Measurements from ENCODE around the gene KLF2.
A peak's percentile ranks its signal among the peaks of the same experiment; 100 is the strongest.

DNA sequence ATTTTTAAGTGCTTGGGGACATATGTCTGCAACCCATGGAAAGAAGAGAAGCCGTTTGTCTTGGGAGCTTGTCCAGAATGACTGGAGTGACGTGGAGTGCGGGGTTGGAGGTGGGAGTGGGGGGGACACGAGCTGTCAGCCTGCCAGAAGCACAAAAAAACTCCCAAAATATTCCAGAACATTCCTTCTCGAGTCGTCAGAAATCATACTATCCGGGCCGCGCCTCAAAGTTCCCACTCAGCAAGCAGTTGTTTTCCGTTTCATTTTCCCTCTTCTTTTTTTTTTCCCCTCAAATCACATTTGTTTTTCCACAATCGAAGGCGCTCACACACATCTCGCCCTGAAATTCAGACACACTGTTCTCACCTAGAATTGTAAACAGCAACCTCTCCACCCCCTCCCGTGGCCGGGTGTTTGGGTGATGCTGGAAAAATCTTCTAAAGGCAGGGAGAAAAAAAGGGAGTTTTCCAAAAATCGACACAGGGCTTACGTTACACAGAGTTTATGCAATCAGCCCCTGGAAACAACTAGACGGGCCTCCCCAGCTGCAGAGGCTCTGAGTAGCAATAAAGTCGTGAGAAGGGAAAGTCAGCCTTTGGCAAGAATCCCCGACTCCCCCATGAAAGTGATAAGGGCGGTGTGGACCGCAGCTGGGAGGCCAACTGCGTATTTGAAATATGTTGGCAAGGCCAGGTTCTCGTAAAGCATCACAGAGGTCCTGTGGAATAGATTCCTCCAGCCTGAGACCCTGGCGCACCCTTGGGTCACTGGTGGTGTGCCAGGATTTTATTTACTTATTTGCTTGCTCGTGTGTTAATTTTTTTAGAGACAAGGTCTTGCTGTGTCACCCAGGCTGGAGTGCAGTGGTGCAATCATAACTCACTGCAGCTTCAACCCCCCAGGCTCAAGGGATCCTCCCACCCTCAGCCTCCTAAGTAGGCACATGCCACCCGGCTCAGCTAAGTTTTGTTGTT lies 31.2 kb upstream of the KLF2 start:
- TF ChIP-seq EP300 (IDR thresholded peaks at IDR 0.05) (peak in 1 of 4 donors; percentile 4), POLR2A (IDR thresholded peaks at IDR 0.05) (no peak), POLR2AphosphoS5 (IDR thresholded peaks at IDR 0.05) (peak; percentile 54 to 73 (median 62))
- TF ChIP-seq, protein P1, sequence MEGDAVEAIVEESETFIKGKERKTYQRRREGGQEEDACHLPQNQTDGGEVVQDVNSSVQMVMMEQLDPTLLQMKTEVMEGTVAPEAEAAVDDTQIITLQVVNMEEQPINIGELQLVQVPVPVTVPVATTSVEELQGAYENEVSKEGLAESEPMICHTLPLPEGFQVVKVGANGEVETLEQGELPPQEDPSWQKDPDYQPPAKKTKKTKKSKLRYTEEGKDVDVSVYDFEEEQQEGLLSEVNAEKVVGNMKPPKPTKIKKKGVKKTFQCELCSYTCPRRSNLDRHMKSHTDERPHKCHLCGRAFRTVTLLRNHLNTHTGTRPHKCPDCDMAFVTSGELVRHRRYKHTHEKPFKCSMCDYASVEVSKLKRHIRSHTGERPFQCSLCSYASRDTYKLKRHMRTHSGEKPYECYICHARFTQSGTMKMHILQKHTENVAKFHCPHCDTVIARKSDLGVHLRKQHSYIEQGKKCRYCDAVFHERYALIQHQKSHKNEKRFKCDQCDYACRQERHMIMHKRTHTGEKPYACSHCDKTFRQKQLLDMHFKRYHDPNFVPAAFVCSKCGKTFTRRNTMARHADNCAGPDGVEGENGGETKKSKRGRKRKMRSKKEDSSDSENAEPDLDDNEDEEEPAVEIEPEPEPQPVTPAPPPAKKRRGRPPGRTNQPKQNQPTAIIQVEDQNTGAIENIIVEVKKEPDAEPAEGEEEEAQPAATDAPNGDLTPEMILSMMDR (IDR thresholded peaks at IDR 0.05): no peak
